LNCaP clone FGC (cell line): ENCODE results near the gene PERM1.
A peak's percentile ranks its signal among the peaks of the same experiment; 100 is the strongest.

Source experiments
- DNase-seq: peaks from one replicate; pipeline ENCODE4 v3.0.0-alpha.2; 2011; ENCODE audit warnings: low read depth
- H3K4me3 ChIP-seq: 2 replicates; pipeline ENCODE4 v1.5.1; 2011; ENCODE audit warnings: mild to moderate bottlenecking, low read depth, low read length, control low read depth
- TF ChIP-seq, protein P1 (sequence below): IDR thresholded peaks from 2 replicates; pipeline ENCODE4 v1.5.1; 2012; ENCODE audit warnings: mild to moderate bottlenecking; ENCODE audit not compliant: control insufficient read depth, insufficient read depth; ENCODE audit errors: extremely low read depth

Gene PERM1

DNA sequence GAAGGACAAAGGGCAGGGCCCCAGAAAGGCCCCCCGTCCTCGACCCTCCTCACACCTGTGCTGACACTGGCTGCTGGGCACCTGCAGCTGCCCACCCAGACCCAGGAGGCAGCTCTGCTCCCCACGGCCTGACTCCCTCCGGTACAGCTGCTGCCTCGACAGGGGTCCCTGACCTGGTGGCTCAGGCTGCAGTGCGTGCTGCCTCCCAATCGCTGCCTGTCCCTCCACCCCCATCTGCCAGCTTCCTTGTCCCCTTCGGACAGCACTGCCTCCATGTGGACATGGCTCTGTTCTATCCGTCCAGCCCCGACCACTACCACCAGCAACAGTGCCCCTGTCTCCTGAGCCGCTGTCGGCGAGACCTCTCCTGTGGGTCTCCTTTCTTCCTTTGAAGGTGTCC is 27.0 kb downstream of the PERM1 start:
- no peak for DNase-seq
- H3K4me3 ChIP-seq, result no peak overlapping the region
- TF ChIP-seq, protein P1, sequence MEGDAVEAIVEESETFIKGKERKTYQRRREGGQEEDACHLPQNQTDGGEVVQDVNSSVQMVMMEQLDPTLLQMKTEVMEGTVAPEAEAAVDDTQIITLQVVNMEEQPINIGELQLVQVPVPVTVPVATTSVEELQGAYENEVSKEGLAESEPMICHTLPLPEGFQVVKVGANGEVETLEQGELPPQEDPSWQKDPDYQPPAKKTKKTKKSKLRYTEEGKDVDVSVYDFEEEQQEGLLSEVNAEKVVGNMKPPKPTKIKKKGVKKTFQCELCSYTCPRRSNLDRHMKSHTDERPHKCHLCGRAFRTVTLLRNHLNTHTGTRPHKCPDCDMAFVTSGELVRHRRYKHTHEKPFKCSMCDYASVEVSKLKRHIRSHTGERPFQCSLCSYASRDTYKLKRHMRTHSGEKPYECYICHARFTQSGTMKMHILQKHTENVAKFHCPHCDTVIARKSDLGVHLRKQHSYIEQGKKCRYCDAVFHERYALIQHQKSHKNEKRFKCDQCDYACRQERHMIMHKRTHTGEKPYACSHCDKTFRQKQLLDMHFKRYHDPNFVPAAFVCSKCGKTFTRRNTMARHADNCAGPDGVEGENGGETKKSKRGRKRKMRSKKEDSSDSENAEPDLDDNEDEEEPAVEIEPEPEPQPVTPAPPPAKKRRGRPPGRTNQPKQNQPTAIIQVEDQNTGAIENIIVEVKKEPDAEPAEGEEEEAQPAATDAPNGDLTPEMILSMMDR, result no peak

DNA sequence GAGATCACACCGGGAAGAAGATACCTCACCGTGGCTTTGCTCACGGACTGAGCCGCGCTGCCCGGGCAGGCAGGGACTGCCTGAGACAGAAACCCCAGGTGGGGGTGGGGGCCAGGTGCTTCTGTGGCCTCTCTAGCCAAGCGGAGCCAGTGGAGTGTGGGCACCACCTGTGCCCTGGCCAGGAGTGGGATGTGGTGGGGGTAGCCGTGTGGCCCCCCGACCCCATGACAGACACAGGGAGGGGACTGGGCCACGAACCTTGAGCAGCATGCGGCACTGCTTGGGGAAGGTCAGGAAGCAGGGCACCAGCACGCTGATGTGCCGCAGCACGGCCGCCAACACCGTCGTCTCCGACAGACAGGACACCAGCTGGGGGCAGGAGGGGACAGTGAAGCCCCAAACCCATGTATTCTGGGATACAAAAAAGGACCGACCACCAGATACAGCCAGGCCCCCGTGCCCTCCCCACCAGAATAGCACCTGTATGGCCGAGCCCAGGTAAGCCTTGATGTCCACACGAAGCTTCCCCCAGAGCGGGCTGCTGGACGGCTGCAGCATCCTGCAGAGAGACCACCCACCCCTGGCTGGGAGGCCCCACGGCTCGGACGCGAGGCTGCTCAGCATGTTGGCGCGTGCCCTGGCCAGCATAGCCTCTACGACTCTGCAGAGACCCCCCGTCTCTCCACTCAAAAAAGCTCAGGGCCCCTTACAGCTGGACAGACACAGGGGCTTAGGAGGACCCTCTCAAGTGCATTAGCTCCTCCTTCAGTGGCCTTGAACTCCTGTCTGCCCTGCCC is 28.2 kb downstream of the PERM1 start:
- TF ChIP-seq, protein P1, result no peak
- no peak for DNase-seq
- no peak overlapping the region for H3K4me3 ChIP-seq

DNA sequence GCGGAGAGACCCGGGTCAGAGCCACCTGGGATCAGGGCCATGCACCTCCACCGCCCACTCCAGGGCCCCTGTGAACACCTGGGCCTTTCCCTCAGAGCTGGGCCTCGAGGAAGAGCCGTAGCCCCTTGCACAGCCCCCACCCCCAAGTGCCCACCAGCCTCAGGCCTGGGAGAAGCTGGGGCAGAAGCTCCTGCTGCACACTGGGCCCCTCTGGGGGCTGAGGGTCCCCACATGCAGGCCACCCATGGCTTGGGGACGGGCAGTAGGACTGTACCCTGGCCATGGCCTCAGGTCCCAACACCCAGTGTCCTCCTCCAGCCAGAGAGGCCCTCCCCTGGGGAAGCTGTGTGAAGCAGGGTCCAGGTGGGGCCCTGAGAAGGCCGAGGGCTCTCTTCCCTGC is 29.3 kb downstream of the PERM1 start:
- DNase-seq, result no peak
- TF ChIP-seq, protein P1, result no peak
- no peak overlapping the region for H3K4me3 ChIP-seq

DNA sequence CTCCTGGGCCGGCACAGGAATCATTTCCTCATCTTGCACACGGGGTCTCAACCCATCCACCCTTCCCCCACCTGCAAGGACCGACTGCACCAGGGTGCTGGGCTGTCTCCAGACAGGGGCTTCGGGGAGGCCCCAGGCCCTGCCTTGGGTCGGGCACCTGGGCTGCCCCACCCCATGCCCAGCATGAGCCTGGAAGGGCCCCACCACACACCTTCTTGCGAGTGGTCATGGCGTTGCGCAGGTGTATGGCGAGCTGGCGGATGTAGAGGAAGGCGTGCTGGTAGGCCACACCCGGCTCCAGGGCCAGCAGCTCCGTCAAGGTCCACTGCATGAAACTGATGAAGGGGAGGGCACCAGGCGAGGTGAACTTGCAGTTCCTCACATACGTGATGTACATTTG is 29.7 kb downstream of the PERM1 start:
- H3K4me3 ChIP-seq, result no peak overlapping the region
- TF ChIP-seq, protein P1, result no peak
- no peak for DNase-seq

DNA sequence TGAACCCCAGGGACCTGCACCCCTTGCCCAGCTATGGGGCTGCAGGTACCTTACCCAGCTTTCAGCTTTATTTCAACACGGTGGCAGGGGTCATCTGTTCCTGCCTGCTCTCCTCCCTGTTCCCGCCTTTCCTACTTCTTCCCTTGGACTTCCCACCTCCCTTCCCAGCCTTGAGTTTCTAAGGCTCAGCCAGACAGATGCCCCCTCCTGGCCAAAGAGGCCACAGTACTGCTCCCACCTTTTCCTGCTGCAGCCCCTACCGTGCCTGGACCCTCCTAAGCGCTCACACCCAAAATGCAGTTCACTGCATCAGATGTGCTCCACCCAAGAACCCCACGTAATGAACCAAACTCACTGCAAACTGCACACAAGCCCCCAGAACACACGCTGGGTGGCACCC is 30.5 kb downstream of the PERM1 start:
- TF ChIP-seq, protein P1, result peak; percentile 33
- DNase-seq, result no peak

DNA sequence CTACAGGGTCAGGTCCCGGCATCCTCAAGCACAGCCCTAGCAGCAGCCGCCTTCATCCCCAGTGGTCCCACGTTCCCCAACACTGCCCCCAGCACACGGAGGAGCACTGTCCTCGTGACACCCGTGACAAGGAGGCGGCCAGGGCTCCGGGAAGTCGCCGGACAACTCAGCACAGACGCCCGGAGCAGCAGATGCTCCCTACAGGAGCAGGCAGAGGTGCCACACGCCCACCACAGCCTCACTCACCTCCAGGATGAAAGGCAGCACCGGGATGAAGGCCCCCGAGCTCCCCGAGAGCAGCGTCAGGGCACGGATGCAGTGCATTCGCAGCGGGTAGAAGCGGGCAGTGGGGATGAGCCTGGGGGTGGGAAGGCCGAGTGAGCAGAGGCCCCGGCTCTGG is 31.0 kb downstream of the PERM1 start:
- TF ChIP-seq, protein P1, result no peak
- no peak overlapping the region for H3K4me3 ChIP-seq
- no peak for DNase-seq

More for the DNA sequence above, 30.5 kb downstream of the PERM1 start:
- H3K4me3 ChIP-seq, result no peak overlapping the region

DNA sequence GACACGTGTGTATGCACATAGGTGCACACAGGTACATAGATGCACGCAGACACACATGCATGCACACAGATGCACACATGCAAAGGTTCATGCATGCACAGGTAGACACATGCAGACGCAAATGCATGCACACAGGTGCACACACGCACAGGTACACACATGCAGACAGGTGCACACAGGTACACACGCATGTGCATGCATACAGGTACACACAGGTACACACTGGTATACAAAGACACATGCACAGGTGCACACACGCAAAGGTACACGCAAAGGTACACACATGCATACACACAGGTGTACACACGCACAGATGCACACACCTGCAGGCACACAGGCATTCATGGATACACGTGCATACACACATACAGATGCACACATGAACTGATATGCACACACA is 31.6 kb downstream of the PERM1 start:
- TF ChIP-seq, protein P1, result no peak
- H3K4me3 ChIP-seq, result no peak overlapping the region
- DNase-seq, result no peak
